ENCODE measurements around the gene KHDC1.

GRCh38 chr6:73209117-73209516 is 53.9 kb downstream of the KHDC1 start:
- TF ChIP-seq POLR2AphosphoS5 (IDR thresholded peaks at IDR 0.05) (no peak), POLR2A (IDR thresholded peaks at IDR 0.05) (no peak), EP300 (IDR thresholded peaks at IDR 0.05) (no peak)

All from sigmoid colon (tissue), 4 donors.